Left cardiac atrium (tissue), 4 donors: ENCODE data around the gene NCF4. TPM values are rescaled to one million over a fixed set of nuclear protein-coding genes. Genes with fewer than 3 reads are reported as not detected.

ENCODE experiments used
- ATAC-seq, 2 donors: fragments of 200-7000 bp; cut with Tn5 transposase; one replicate each; pipeline ENCODE4 v1.9.1; 2020; ENCODE audit warnings: mild to moderate bottlenecking in 2 of 2, moderate library complexity in 2 of 2
- DNase-seq: peaks from one replicate; pipeline ENCODE4 v3.0.0-alpha.2; 2020
- intact Hi-C, 2 donors: fragments of 100-400 bp; cut with DNase I; formaldehyde crosslinking; loops; one replicate each; pipeline versions ENCODE4 v1.14.1 to v1.15.1; 2022 to 2023
- total RNA-seq, 2 donors: library from RNA; stranded (reverse); fragmentation: NEBNext Ultra II Directional; extraction: Animal tissue kit (Norgen Biotek cat#: 25700); gene quantifications; one replicate each; pipeline ENCODE4 v1.2.1, GENCODE V29; 2021
- donor health status: DM: no; HTN: yes; CAD: no.
- donor health status: DM: no; HTN: yes; CAD: no; lungs with severe emphysema.
- donor health status: DM: yes; HTN: yes; CAD: no.
- donor health status: Dilated cardiomyopathy.

The NCF4 gene
- total RNA-seq, 2 donors from 2014 or later: 10.9 to 16.6 TPM

- intact Hi-C loops: no loop called here
- ATAC-seq (no peak), DNase-seq (no peak)
Measured at GRCh38 chr22:36881504-36882245, 20.9 kb downstream of the NCF4 start.

GRCh38 chr22:36884349-36885158 is 23.7 kb downstream of the NCF4 start:
- ATAC-seq (peak in 1 of 2 donors; percentile 59), DNase-seq (no peak)
- intact Hi-C loops: no loop called here

- DNase-seq (no peak), ATAC-seq (no peak)
- intact Hi-C loops: no loop called here
Measured at GRCh38 chr22:36885474-36885873, 24.7 kb downstream of the NCF4 start.

DNA sequence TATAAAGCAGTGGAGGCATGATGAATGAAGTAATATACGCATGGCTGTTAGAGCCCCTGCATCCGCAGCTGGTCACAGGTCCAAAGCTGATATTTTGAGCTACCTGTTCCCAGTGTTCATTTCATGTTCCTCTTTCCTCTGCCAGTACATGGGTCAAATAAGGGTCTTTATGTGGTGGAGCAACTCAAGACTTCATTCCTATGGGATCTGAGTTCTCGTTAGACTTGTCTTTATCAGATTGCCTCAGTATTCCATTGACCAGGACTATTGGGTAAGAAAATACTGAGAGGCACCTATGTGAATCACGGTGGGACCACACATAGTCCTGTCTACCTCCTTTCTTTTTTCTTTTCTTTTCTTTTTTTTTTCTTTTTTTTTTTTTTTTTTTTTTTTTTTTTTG is 25.2 kb downstream of the NCF4 start:
- intact Hi-C loops: no loop called here
- ATAC-seq (no peak), DNase-seq (no peak)

DNA sequence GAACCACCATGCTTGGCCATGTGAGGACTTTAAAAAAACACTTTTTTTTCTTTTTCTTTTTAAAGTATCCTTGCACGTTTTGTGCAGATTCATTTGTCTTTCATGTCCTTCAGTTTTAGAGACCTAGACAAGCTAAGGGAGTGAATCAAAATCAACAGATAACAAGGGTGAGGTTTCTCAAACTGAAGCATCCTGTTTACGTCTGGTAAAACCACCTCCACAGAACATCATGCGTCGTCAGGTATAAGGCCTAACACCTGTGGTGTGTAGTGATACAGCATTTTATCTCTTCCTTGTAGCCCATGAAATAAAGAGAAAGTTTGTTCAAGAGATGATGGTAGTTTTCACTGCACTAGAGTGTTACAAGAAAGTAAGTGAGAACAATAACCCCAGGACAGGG is 26.4 kb downstream of the NCF4 start:
- intact Hi-C loops: no loop called here
- DNase-seq: no peak
- no peak for ATAC-seq

DNA sequence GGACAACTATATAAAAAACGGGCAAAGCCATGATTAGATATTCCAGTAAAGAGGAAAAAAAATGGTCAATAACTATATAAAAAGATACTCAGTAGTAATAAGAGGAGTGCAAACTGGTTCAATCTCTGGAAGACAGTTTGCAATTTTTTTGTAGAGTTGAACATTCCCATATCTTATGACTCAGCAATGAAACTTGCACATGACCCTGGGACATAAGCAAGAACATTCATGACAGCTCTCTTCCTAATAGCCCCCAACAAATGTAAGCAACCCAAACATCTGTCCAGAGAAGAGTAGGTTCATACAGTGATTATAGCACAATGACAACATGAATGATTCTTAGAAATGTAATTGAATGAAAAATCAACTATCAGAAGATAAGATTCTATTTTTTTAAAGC is 30.8 kb downstream of the NCF4 start:
- ATAC-seq (no peak), DNase-seq (no peak)
- intact Hi-C loops: no loop called here

- ATAC-seq (no peak), DNase-seq (no peak)
- intact Hi-C loops: no loop called here
Measured at GRCh38 chr22:36892292-36892691, 31.5 kb downstream of the NCF4 start.

- ATAC-seq: no peak
- intact Hi-C loops: no loop called here
Measured at GRCh38 chr22:36893262-36893661, 32.5 kb downstream of the NCF4 start.

GRCh38 chr22:36894266-36894665 is 33.5 kb downstream of the NCF4 start:
- intact Hi-C loops: no loop called here
- no peak for DNase-seq
- ATAC-seq: no peak

More at GRCh38 chr22:36893262-36893661, 32.5 kb downstream of the NCF4 start:
- no peak for DNase-seq

DNA sequence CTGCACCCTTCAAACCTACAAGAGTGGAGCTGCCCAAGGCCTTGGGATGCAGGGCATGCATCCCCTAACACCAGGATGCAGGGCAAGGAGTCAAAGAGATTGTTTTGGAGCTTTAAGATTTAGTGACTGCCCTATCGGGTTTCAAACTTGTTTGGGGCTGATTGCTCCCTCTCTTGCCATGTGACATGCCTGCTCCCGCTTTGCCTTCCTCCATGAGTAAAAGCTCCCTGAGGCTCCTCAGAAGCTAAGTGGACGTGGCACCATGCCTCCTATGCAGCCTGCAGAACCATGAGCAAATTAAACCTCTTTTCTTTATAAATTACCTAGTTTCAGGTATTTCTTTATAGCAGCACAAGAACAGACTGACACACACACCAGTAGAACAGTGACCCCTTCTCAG is 36.8 kb downstream of the NCF4 start:
- intact Hi-C loops: no loop called here
- ATAC-seq: no peak

GRCh38 chr22:36898690-36899089 is 37.9 kb downstream of the NCF4 start:
- DNase-seq (no peak), ATAC-seq (no peak)
- intact Hi-C loops: no loop called here

More for the DNA sequence above, 36.8 kb downstream of the NCF4 start:
- no peak for DNase-seq

DNA sequence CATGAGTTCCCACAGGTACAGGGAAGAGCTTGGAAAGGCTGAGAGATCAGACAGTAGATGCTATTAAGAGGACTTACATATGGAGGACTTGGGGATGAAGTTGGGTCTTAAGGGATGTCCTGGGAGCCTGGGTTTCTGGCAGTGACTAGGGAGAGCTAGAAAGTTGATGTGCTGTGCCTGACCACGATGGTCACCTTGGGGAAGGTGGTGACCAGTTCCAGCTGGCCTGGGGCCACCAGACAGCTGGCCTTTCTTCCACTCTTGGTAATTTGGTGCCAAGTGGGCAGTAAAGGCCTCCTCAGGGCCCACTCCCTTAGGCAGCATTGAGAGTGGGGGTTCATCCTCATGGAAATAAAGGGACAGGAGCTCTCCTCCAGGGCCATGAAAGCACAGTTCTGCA is 38.7 kb downstream of the NCF4 start:
- ATAC-seq (no peak), DNase-seq (no peak)
- intact Hi-C loops: no loop called here

DNA sequence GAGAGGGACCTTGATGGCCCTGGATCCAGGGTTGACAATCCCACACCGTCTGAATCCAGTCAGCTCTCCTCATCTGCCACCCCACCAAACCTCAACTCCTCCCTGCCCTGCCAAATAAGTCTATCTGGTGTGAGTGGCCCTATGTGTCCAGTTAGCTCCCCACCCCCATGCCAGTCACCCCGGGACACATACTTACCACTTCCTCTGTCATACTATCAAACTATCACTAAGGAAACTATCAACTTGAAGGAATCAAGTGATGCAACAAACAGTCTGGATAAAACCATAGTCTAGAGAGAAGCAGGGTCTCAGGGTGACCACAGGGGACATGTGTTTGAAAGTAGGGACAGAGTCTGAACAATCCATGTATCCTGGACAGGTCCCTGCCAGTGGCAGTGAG is 39.4 kb downstream of the NCF4 start:
- ATAC-seq (no peak), DNase-seq (no peak)
- intact Hi-C loops: no loop called here

DNA sequence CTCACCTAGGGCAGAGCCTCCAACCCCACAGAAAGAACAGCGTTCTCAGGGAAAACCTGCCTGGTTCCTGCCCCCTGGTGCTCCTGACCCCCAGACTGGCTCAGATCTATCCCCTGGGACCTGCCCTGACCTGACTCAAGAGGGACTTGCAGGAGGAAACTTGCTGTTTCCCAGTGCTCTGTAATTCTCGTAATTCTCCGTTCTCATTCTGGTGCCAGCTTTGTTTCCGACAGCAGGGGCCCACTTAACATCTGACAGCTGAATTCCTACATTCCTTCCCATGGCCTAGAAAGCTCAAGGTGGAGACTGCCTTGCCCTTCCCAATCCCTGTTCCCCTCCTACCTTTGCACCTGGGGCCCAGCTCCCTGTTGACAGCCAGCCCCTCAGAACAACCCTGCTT is 40.1 kb downstream of the NCF4 start:
- ATAC-seq: no peak
- DNase-seq: no peak
- intact Hi-C loops: no loop called here

DNA sequence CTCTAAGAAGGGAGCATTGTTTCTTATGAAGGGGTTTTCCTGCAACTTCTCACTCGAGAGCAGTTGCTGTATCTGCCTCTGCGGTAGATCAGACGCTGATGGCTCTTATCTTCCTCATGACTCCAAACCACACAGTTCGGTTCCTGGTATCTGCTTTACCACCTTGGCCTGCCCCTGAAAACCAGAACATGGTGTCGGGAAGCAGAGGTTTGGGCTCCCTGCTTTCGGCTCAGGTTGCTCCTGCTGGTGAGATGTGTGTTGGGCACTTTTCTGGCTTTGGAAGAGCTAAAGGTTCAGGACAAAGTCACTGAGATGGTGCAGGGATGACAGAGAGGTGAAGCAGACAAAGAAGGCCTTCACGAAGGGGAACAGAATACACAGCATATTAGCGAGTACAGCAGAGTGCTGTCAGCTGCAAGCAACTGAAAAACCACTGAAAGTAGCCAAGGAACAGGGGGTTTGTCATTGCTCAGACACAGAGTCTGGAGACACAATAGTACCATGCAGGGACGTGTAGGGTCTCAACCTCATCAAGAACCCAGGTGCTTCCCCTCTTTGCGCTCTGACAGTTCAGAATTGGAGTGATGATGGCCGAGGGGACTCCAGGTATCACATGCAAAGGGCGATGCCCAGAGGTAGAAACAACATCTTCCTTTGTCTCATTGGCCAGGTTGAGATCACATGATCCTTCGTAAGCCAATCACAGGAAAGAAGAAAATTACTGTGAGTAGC is 40.8 kb downstream of the NCF4 start:
- intact Hi-C loops: no loop called here
- DNase-seq (no peak), ATAC-seq (no peak)

GRCh38 chr22:36902143-36902926 is 41.5 kb downstream of the NCF4 start:
- ATAC-seq: peak in 1 of 2 donors; percentile 66
- no peak for DNase-seq
- intact Hi-C loops: no loop called here

DNA sequence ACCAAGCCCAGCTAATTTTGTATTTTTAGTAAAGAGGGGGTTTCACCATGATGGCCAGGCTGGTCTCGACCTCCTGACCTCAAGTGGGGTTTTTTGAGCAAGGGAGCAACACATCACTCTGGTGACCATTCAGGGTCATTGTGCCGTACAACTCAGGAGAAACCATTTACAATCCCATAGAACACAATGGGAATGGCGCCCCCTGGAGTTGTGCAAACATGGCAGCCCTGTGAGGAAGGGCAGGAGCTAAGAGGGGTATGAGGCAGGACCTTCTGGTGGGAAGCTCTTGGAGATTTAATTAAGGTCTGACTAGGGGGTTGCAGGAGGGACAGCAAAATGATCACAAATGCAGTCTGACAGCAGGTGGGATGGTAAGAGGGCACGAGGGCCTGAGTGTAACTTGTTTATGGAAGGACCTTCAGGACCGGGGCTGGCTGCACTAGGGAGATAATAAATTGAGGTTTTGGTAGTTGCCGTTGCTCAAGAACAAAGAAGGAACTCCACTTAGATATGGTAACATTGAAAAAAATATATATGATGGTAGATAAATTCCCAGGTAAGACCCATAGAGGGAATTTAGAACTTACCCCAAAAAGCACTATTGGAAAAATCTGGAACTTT is 43.6 kb downstream of the NCF4 start:
- ATAC-seq (no peak), DNase-seq (no peak)
- intact Hi-C loops: no loop called here

GRCh38 chr22:36907253-36908195 is 46.7 kb downstream of the NCF4 start:
- DNase-seq: no peak
- no peak for ATAC-seq
- intact Hi-C loops: no loop called here
